GM19452 (cell line): ENCODE data around the gene RANBP3L.
"Not testable (repeated sequence)": the region's sequence is repeated elsewhere in the genome, so short reads cannot be mapped to it uniquely, and the experiment has no call there.

ENCODE experiments used
- ATAC-seq: cut with Tn5 transposase; IDR thresholded peaks from one replicate; pipeline ENCODE4 v1.9.1; 2021; ENCODE audit not compliant: unreplicated experiment

Gene RANBP3L

GRCh38 chr5:36214436-36214835 is 87.3 kb downstream of the RANBP3L start:
- ATAC-seq, result no peak

GRCh38 chr5:36209664-36210063 is 92.0 kb downstream of the RANBP3L start:
- no peak for ATAC-seq

GRCh38 chr5:36208786-36209185 is 92.9 kb downstream of the RANBP3L start:
- no peak for ATAC-seq

GRCh38 chr5:36206913-36207312 is 94.8 kb downstream of the RANBP3L start:
- ATAC-seq, result no peak

GRCh38 chr5:36205329-36205728 is 96.4 kb downstream of the RANBP3L start:
- ATAC-seq, result no peak

GRCh38 chr5:36202521-36202961 is 99.2 kb downstream of the RANBP3L start:
- no peak for ATAC-seq

GRCh38 chr5:36200513-36200912 is 101.2 kb downstream of the RANBP3L start:
- no peak for ATAC-seq

GRCh38 chr5:36199620-36200019 is 102.1 kb downstream of the RANBP3L start:
- ATAC-seq, result no peak

GRCh38 chr5:36198783-36199182 is 102.9 kb downstream of the RANBP3L start:
- not testable (repeated sequence) for ATAC-seq
